Activated CD4-positive, alpha-beta T cell treated with anti-CD3 and anti-CD28 coated beads, Interleukin-2, amount 50 U/mL, for 1 hour (primary cell): Measurements from ENCODE around the gene SCUBE2.
A peak's percentile ranks its signal among the peaks of the same experiment; 100 is the strongest.
"Not testable (repeated sequence)": the region's sequence is repeated elsewhere in the genome, so short reads cannot be mapped to it uniquely, and the experiment has no call there.

ENCODE experiments used
- DNase-seq: peaks from one replicate; pipeline ENCODE4 v3.0.0-alpha.2; 2020

Gene SCUBE2

DNA sequence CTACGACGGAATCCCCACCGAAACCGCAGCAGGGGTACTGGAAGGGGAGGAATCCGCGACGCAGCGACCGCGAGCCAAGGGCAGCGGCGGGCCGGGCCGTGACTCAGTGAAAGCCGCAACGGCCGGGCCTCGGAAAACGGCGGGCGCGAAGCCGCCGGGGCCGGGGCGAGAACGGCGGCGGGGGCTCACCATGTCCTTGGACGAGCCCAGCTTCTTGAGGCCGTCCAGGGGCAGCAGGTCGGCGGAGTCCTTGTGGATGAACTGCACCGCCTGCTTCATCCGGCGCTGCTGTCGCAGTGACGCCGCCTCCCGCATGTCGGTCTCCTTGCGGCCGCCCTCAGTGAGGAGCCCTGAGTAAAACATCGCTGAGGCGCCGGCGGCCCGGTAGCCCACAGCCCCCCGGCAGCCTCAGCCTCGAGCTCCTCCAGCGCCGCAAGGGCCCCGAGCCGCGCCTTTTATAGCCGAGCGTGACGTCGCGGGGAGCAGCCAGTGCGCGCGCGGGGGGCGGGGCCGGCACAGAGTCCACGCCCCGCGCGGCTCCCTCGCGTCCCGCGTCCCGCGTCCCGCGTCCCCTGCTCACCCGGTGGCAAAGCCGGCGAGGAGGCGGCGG is 87.7 kb downstream of the SCUBE2 start, which contains the start of gene NRIP3:
Gene NRIP3 (minus strand): TSS at position 429 of the 610 bp plus-strand sequence. CDS start 66 bp downstream, at position 363.
- DNase-seq, result peak; percentile 83

DNA sequence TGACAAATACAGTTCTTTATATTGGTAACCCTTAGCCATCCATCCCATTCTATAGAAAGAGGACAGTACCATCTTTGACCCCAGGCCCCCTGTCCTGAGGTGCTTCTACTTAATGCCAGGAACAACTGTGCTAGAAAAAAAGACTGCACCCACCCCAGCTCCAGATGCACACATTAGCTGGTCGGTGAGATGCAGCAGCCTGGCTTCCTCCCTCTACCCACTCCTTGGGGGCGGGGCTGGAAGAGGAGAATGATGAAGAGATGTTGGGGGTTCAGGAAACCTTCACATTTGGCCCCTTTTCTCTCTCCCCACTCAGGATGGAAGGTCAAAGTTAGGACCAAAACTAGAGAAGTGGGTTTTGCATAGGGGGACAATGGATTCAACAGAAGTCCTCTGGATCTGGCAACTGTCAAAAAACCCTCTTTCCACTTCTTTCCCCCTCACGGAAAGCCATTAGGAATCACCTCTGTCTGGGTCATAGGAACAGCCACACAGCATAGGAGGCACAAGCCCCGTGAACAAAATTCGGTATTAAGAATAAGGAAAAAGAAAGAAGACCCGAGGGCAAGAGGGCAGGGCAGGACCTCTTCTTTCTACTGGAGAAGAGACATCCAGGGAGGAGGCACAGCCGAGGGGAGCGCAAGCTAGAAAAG is 88.4 kb downstream of the SCUBE2 start:
- no peak for DNase-seq

DNA sequence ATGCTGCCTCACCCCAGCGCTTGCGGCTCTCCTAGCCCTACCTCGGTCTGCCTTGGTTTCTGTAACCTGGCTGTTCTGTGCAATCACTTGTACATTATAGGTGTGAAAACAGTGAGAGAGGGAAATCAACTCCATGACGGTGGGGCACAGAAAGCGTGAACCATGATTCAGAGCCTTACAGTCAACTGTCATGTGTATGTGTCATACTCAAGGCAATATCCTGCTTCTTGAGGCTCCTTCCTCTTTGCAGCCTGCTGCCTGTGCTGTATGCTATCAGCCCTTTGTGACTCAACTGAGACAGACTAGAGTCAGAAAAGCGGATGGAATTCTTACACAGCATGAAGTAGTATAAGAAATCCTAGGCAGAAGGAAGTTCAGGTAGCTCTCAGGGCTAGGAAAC is 89.7 kb downstream of the SCUBE2 start:
- peak; percentile 5 for DNase-seq

DNA sequence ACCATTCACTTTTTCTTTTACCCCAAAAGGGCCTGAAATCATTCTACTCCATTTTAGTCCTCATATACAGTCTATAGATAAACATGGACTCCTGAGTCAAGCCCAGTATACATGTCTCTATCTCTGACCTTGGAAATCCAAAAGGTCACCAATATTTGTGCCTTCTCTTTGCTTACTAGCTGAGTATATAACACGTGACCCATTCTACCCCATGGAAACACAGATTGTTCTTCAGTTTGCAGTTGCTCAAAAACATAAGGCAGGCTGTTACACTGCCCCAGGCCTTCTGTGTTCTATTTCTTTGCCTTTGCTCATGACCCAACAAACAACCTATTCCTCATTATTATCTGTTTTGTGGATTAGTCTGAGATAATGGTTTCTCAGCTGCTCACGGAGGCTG is 93.4 kb downstream of the SCUBE2 start:
- no peak for DNase-seq

DNA sequence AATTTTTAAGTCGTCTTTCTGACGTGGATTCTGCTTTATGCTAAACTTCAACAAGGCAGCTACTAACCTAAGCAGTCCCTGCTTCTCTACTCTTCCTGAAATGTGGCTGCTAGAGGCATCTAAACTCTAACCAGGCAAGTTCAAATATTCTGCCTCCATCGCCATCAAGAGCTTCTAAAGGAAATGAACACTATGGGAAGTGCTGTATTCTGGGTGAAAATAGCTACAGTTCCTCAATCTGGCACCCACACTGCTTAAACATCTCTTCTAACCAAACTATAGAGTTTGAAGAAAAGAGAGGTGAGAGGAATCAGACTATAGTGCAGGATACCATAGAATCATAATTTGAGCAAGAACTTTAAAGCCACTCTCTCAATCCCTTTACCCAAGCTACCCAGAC is 93.9 kb downstream of the SCUBE2 start:
- DNase-seq, result no peak

DNA sequence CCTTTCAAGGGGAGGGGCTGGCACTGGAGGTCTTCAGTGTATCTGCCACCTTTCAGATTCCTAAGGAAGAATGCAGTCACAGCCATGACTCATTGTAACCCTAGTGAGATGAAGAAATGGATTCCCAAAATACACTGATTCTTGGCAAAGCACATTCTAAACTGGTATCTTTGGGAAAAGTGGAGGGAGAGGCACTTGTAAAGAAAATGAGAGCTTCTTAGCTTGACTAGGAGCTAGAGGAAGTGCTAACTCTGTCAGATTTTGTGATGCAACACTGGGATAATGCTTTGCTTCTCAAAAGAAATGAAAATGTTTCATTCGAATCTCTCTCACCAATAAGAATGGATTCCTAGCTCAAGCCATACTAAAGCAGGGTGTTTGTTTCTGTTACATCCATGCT is 101.9 kb downstream of the SCUBE2 start:
- DNase-seq, result no peak

DNA sequence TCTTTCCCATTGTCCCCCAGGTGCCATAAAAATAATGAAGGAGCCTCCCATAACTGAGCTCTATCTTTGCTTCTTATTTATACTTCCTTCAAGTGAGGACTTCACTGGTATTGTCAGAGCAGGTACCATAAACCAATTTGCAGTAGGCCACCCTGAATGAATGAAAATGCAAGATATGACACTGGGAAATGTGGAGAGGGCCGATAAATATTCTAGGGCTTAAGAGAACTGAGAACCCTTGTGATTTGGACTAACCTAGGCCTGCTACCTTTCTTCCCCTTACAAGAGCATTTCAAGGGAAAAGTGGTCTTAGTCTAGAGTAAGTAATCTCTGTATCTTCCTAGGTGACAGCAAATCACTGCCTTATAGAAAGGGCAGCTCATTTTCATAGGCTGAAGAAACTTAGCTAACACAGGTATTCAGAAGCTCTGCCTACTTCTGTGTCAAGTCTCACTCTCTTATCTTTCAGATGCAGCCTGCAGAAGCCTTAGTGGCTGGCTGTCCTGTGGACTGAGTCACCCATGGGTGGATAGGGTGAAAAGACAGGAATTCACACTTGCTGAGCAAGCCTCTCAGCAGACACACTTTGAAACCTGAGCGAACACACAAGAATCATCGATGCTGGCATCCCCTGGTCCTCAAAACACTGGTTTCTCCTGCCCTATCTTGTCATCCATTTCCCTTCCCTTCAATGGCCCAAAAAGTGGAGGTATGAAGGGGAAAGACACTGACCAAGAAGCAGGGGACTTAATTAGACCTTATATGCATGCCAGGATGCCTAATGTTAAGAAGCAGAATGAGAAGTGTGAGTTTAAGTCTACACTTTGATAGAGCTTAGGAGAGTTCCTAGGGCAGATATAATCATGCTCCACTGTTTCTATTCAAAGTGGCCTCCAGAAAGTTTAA is 102.8 kb downstream of the SCUBE2 start:
- no peak for DNase-seq

DNA sequence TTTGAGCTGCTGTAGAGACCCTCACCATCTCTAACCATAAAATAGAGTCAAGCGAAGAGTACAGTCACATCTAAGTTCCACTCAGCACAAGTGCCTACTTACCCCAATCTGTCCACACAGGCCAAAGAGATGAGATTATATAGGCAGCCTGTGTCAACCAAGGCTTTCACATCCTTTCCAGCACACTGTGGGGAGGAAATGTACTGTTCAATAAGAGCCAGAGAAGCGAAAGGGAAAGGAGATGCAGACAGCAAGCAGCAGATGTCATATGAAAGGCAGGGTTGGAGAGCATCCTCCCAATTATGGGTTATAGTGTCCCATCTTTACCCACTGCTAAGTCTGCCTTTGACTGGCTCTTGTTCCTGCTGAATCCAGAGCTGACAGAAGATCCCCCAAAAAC is 104.0 kb downstream of the SCUBE2 start:
- DNase-seq, result no peak

DNA sequence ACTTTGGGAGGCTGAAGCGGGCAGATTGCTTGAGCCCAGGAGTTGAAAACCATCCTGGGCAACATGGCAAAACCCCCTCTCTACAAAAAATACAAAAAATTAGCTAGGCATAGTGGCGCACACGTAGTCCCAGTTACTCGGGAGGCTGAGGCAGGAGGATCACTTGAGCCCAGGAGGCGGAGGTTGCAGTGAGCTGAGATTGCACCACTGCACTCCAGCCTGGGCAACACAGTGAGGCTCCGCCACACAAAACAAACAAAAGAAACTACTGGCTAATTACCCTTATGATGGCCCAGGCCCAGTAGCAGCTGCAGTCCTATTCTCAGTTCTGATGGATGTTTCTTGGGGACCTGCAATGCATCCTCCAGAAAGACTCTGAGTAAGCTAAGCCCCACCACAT is 104.6 kb downstream of the SCUBE2 start:
- DNase-seq, result not testable (repeated sequence)

DNA sequence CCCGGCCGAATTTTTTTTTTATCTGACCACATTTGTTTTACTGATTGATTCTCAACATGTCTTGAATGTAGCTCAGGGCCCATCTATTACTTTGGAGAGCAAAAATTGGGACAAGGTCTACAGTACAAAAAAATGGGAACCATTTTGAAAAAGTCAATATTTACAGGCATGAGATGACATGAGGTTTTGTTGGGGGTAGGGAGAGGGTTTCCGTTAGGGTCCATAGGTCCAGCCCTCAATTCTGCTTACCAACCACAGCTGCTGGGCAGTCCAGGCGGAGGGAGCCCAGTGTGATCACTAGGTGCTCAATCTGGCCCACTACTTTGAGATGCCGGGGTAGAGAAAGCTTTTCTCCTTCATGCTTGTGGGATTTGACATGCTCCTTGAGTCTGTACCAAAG is 105.9 kb downstream of the SCUBE2 start:
- DNase-seq, result no peak

DNA sequence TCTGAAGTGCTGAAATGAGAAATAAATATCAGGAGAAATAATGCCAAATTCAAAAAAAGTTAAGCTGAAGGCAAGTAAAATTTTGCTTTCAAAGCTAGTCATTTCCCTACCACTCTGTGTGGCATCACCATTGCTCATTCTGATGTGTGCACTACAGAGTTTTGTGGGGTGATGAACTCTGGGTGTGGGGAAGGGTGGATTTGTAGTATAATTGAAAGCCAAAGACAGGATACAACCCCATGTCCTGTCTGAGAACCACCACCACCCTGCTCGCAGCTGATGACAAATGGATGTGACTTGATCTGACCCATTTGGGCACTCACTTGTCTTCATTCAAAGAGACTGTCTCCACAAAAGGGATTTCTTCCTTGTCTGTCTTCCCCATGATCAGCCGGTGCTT is 107.8 kb downstream of the SCUBE2 start:
- no peak for DNase-seq

DNA sequence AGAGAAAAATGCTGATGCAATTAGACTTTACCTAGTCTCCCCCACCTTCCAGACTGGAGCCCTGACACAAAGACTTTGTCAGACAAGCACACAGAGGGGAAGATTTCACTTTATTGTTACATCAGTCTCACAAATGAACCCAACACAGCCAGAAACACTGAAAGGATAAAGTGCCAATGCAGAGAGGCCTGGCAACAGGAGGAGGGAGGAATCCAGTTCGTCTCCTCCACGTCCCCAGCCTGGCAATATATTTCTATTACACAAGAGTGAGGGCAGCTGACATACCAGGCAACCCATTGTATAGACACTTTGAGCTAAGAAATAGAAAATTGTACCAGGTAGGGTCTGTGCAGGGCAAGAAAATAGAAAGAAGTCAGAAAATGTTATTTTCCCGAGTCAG is 110.9 kb downstream of the SCUBE2 start:
- no peak for DNase-seq

DNA sequence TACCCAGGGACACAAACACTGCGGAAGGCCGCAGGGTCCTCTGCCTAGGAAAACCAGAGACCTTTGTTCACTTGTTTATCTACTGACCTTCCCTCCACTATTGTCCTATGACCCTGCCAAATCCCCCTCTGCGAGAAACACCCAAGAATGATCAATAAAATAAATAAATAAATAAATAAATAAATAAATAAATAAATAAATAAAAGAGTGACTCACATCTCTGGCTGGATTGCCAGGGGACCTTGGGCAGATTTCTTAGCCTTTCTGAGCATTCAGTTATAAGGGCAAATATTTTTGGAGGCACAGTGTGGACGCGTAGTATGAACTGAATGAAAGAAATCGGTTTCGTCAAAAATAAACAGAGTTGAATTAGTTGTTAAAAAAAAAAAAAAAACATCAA is 112.0 kb downstream of the SCUBE2 start:
- DNase-seq, result not testable (repeated sequence)

DNA sequence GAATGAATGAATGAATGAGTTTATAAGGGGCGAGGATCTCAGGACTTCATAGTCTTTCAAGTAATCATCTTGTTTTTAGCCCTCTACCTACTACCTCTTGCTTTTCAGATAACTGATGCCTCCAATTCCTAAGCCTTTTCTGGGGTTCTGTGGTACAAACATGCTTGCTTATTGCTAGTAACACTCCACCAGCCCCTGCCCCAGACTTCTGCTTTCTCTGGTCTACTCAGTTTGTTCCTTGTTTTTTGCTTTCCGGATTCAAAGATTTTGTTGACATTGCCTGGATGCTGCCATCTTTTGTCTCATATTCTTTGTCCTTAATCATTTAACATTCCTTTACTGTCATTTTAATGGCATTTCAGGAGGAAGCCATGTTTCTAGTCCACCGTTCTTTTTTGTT is 118.3 kb downstream of the SCUBE2 start:
- DNase-seq, result no peak

DNA sequence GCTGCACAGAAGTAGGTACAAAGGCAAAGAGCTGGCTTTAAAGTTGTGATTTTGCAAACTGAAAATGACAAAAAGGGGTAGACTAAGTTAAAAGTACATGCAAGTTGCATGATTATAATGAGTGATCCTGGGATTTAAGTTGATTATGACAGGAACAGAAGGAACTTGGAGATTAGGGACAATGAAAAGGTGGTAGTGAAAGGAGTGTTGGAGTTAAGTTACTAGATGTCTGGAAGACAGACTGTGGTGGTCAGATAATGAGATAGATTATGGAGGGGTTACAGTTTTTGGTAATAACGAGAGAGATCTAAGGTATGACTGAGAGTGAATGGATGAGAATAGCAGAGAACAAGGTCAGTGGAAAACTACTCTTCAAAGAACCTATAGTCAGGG is 119.5 kb downstream of the SCUBE2 start:
- DNase-seq, result no peak

DNA sequence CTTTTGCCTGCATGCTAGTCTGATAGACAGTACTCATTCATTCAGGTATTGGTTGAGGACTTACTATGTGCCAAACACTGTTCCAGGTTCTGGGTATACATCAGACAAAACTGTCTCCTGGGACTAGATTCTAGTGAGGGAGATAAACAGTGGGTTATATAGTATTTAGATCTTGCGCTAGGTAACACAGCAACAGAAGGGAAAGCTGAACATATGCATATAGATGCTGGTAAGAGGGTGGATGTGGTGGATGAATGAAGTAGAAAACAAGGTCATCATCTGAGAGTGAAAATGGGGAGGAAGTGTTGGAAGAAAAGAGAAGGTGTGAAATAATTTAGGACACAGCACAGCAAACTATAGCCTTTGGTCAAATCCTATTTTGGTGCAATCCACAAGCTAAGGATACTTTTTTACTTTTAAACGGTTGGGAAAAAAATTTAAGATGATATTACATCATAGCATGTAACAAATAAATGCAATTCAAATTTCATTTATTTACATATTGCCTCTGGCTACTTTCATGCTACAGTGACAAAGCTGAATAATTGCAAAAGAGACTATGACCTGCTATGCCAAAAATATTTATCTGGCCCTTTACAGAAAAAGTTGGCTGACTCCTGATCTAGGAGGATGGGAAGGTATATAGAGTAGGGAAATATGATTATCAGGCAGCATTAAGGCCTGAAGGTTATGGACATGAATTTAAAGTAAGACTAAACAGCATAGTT is 120.0 kb downstream of the SCUBE2 start:
- no peak for DNase-seq
